HG02642 (cell line): ENCODE data around the gene ZNF691.
"Not testable (repeated sequence)": the region's sequence is repeated elsewhere in the genome, so short reads cannot be mapped to it uniquely, and the experiment has no call there.

Source experiments
- ATAC-seq: cut with Tn5 transposase; IDR thresholded peaks from one replicate; pipeline ENCODE4 v1.9.1; 2021; ENCODE audit warnings: mild to moderate bottlenecking; ENCODE audit not compliant: unreplicated experiment, poor library complexity

Gene ZNF691

DNA sequence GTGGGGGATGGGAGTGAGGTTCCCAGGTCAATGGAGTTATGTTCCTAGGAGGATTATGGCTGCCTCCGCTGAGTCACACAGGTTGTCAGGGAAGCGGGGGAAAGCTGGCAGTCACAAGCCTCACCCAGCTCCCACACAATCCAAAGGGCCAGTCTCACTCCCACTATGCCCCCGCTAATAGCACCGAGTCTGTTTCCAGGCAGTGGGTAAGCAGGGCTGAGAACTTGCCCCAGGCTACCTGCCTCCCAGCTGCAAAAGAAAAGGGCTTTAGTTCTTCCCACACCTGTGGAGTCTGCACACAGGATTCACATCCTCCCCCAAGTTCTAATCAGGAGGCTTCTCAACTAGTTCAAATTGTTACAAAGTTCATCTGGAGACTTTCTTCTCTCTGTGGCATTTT is 53.5 kb downstream of the ZNF691 start:
- ATAC-seq = not testable (repeated sequence)
